Measurements from ENCODE around the gene SOX8.

Gene SOX8

GRCh38 chr16:974001-974601, 7.5 kb upstream of the SOX8 start:
- no peak for DNase-seq

- no peak for DNase-seq
Observed at GRCh38 chr16:974611-975261, 6.8 kb upstream of the SOX8 start.

- DNase-seq = no peak
Observed at GRCh38 chr16:975291-975690, 6.3 kb upstream of the SOX8 start.

GRCh38 chr16:976389-976931, 5.1 kb upstream of the SOX8 start:
- no peak for DNase-seq

GRCh38 chr16:977081-977701, 4.4 kb upstream of the SOX8 start:
- no peak for DNase-seq

GRCh38 chr16:977896-978295, 3.7 kb upstream of the SOX8 start:
- no peak for DNase-seq

GRCh38 chr16:978403-978802, 3.2 kb upstream of the SOX8 start:
- no peak for DNase-seq

- no peak for DNase-seq
Observed at GRCh38 chr16:979147-979546, 2.4 kb upstream of the SOX8 start.

- DNase-seq = no peak
Observed at GRCh38 chr16:979859-980594, 1.5 kb upstream of the SOX8 start.

- DNase-seq = no peak
Observed at GRCh38 chr16:980595-980854, 1.0 kb upstream of the SOX8 start.

GRCh38 chr16:982145-983043, 824 bp downstream of the SOX8 start:
- DNase-seq = no peak

- DNase-seq = no peak
Observed at GRCh38 chr16:983044-984030, 1.8 kb downstream of the SOX8 start.

GRCh38 chr16:984121-984694, 2.6 kb downstream of the SOX8 start:
- no peak for DNase-seq

- DNase-seq = no peak
Observed at GRCh38 chr16:984736-985636, 3.4 kb downstream of the SOX8 start.

GRCh38 chr16:985646-986400, 4.3 kb downstream of the SOX8 start:
- no peak for DNase-seq

- DNase-seq = no peak
Observed at GRCh38 chr16:986411-986810, 4.8 kb downstream of the SOX8 start.

- DNase-seq = no peak
Observed at GRCh38 chr16:986925-987582, 5.5 kb downstream of the SOX8 start.

GRCh38 chr16:987906-988305, 6.3 kb downstream of the SOX8 start:
- no peak for DNase-seq
